GM12875 (cell line): ENCODE data around the gene PPM1A.

Source experiments
- H3K4me3 ChIP-seq: one replicate; pipeline ENCODE4 v1.5.1; 2011; ENCODE audit warnings: low read depth, low read length, control low read depth
- TF ChIP-seq, protein P1 (sequence below): IDR thresholded peaks from 2 replicates; pipeline ENCODE4 v1.5.1; 2011; ENCODE audit warnings: low read depth, mild to moderate bottlenecking, control low read depth, inconsistent platforms, low read length, moderate library complexity, borderline replicate concordance; ENCODE audit not compliant: insufficient read depth

Gene PPM1A

DNA sequence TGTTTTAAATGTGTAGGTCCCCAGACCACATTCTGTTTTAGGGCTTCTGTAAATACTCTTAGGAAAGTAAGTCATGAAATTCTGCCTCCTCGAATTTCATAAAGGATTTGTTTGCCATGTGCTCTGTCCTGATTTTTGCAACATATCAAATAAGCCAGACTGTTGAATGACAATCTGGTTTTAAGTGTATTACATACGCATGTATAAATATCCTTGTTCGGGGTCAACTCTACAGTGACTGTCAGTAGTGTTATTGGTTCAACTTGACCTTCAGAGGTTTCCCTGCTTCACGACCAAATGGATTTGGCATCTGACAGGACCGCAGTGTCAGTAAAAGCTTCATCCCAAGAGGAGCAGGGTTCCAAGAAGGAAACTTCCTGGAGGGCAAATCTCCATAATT, 52.7 kb downstream of the PPM1A start:
- TF ChIP-seq, protein P1, sequence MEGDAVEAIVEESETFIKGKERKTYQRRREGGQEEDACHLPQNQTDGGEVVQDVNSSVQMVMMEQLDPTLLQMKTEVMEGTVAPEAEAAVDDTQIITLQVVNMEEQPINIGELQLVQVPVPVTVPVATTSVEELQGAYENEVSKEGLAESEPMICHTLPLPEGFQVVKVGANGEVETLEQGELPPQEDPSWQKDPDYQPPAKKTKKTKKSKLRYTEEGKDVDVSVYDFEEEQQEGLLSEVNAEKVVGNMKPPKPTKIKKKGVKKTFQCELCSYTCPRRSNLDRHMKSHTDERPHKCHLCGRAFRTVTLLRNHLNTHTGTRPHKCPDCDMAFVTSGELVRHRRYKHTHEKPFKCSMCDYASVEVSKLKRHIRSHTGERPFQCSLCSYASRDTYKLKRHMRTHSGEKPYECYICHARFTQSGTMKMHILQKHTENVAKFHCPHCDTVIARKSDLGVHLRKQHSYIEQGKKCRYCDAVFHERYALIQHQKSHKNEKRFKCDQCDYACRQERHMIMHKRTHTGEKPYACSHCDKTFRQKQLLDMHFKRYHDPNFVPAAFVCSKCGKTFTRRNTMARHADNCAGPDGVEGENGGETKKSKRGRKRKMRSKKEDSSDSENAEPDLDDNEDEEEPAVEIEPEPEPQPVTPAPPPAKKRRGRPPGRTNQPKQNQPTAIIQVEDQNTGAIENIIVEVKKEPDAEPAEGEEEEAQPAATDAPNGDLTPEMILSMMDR = no peak
- H3K4me3 ChIP-seq = no peak overlapping the region

DNA sequence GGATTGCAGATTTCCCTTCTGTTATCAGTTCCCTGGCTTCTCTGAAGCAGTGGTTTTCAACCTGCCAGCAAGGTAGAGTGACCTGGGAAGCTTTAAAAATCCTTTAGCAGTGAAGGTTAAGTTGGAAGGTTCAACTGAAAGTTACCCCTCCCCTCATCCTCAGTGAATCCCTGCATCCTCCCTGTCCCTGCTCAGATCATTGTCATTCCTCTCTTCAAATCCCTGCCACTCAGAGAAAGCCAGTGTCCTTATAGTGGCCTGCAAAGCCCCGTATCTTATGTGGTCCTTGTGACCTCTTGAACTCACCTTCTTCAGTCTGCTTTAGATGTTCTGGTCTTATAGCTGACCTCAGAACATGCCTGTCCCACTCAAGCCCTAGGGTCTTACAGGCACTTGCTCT, 53.6 kb downstream of the PPM1A start:
- H3K4me3 ChIP-seq = no peak overlapping the region
- TF ChIP-seq, protein P1 = no peak

DNA sequence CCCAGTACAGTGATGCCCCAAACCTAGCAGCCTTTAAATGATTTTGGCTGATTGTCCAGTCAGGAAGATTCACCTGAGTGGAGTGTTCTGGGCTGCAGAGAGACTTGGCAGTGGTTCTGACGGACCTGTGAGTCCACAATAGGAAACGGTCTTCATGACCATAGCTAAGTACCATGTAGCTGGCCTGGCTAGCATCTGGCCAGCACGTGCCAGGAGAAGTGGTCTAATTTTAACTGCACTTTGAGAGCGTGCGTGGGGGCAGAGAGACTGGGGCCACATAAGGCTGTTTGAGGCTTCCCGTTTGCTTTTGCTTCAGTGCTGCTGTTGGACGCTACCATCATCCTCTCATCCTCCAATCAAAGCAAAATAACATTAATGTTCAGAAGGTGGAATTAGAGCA, 54.7 kb downstream of the PPM1A start:
- H3K4me3 ChIP-seq = no peak overlapping the region
- TF ChIP-seq, protein P1 = no peak

DNA sequence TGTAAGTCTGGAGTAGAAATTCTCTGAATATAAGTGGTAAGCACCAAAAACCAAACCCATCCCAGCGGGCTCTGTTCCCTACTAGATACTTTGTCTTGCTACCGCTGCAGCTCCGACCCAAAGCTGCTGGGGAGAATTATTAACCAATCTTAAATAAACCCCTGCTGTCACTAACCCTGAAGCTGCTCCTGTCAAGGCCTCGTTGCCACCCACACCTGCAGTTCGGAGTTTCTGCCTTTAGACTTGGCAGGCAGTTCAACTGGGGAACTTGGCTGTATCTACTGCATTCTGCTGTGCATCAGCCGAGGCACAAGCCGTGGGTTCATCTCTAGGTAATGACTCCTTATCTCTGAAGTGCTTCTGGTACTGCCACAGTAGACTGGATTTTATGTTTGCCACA, 55.5 kb downstream of the PPM1A start:
- TF ChIP-seq, protein P1 = no peak

DNA sequence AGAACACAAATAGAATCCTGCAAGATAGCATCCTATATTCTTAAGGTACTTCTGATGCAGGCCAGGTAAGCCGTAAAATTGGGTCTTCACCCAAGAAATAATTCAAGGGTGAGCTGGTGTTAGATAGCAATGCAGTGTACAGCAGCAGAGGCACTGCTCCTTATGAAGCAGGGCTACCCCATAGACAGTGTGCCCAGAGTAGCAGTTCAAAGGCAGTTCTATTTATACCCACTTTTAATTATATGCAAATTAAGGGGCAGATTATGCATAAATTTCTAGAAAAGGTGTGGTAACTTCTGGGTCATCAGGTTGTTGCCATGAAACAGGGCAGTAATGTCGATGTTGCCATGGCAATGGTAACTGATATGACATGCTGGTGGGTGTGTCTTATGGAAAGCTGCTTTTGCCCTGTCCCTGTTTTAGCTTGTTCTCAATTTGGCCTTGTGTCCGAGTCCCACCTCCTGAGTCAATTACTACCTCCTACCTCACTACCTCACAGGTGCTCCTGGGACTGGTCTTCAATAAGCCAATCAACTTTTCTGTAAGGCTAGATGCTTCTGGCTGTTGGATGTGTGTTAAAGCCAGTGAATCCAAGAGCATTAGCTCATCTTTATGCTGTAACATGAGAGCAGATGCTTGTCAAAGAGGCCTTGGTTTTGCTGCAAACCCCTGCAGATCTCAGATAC, 61.0 kb downstream of the PPM1A start:
- TF ChIP-seq, protein P1 = no peak
- H3K4me3 ChIP-seq = no peak overlapping the region

More for the DNA sequence above, 55.5 kb downstream of the PPM1A start:
- H3K4me3 ChIP-seq = no peak overlapping the region

DNA sequence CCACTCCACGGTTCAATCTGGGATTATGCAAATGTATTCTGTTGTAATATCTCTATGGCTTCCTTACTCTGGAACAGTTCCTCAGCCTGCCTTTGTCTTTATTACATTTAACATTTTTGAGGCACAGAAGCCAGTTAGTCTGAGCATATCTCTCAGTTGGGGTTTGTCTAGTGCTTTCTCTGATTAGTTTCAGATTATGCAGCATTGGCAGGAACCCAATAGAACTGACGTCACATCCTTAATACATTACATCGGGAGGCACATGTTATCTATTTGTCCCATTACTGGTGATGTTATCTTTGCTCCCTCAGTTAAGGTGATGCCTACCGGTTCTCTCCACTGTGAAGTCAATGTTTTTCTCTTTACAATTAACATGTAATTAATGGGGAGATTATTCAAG, 62.4 kb downstream of the PPM1A start:
- TF ChIP-seq, protein P1 = no peak
- no peak overlapping the region for H3K4me3 ChIP-seq

DNA sequence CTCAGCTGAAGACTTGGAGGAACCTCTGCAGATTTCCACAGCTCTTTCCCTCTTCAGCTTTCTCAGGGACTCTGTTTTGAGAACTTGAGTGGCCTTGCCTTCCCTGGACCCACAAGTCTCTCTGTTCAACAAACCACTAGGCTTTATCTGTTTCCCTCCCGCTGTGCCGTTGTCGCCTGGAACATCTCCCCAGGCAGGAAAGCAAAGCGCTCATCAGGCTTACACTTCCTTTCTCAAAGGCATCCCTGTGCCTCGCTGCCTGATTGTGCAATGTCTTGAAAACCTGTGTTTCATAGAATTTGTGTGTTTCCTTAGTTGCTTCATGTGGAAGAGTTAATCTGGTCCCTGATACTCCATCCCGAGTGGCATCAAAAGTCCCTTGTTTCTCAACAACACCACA, 64.1 kb downstream of the PPM1A start:
- H3K4me3 ChIP-seq = no peak overlapping the region
- TF ChIP-seq, protein P1 = no peak
